GM18505 (cell line): ENCODE measurements around the gene CCL1.

ENCODE experiments used
- ATAC-seq: cut with Tn5 transposase; IDR thresholded peaks from one replicate; pipeline ENCODE4 v1.9.1; 2021; ENCODE audit not compliant: unreplicated experiment
- POLR2A ChIP-seq: IDR thresholded peaks from 4 replicates; pipeline ENCODE4 v1.6.1; 2011; ENCODE audit warnings: borderline replicate concordance; ENCODE audit not compliant: insufficient read depth, insufficient read length; ENCODE audit errors: extremely low read depth

The CCL1 gene

DNA sequence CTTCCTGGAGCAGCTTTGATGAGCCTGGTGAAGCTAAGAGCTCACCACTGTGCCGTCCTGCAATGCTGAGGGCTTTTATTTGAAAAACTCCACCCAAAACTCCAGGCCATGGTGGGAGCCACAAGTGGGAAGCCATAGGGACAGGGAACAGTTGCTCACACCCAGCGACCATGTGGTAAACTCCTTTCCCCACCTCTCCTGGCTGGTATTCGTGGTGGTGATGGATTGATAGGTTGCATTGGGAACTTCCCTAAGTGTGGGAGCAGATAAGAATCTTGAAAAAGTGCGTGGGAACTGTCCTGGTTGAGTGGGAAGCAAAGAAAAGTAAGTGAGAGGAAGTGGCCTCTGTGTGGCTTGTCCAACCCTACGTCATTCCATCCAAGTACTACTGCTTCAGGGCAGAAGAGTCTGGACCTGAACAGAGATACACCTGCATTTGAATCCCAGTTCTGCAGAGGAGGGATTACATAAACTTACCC lies at the start of gene CCL1:
Gene CCL1, minus strand, starts transcription at position 51 of the 479 bp plus-strand sequence. CDS start 72 bp downstream, outside the sequence.
- no peak for ATAC-seq

GRCh38 chr17:34412534-34412933 lies 49.5 kb upstream of the CCL1 start:
- ATAC-seq: no peak
- TF ChIP-seq POLR2A: no peak

More for the DNA sequence above, at the start of gene CCL1:
- TF ChIP-seq POLR2A: no peak

- no peak for TF ChIP-seq POLR2A
- ATAC-seq: no peak
These were observed 48.8 kb upstream of the CCL1 start for GRCh38 chr17:34411646-34412421.

DNA sequence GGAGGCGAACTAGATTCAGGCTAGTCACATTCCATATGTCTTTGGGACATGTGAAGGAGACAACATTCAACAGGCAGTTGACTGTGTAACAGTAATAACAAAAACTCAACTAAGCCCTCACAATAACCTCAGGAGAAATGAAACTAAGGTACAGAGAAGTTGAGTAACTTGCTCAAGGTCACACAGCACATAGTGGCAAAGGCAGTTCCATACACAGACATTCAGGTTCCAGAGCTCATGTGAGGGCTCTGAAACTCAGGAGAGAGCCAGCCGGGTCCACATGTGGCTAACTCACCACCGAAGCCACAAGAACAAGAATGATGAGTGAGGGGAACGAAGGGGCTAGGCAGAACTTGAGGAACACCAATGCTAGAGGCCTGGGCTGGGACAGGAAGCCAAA lies 46.3 kb upstream of the CCL1 start:
- TF ChIP-seq POLR2A: no peak
- ATAC-seq: no peak

- no peak for ATAC-seq
- no peak for TF ChIP-seq POLR2A
These were observed 45.4 kb upstream of the CCL1 start for GRCh38 chr17:34408439-34408838.

DNA sequence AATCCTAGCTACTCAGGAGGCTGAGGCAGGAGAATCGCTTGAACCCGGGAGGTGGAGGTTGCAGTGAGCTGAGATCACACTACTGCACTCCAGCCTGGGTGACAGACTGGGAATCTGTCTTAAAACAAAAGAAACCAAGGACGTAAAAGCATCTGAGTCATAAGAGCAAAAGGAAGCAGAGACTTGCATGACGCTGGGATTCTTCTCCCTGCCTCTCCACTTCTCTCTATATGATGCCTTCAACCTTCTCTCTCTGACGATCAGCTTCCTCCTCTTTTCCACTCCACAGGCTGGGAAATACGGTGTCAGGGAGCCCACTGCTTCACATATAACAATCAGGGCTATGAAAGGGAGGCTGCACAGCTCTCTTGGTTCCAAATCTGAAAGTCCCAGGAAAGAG lies 43.2 kb upstream of the CCL1 start:
- no peak for ATAC-seq
- no peak for TF ChIP-seq POLR2A

- no peak for ATAC-seq
These were observed 40.0 kb upstream of the CCL1 start for GRCh38 chr17:34403006-34403405.

GRCh38 chr17:34401165-34401564 lies 38.1 kb upstream of the CCL1 start:
- no peak for ATAC-seq

More at GRCh38 chr17:34403006-34403405, 40.0 kb upstream of the CCL1 start:
- TF ChIP-seq POLR2A: no peak

GRCh38 chr17:34400301-34400931 lies 37.4 kb upstream of the CCL1 start:
- no peak for TF ChIP-seq POLR2A
- ATAC-seq: no peak

More at GRCh38 chr17:34401165-34401564, 38.1 kb upstream of the CCL1 start:
- TF ChIP-seq POLR2A: no peak

DNA sequence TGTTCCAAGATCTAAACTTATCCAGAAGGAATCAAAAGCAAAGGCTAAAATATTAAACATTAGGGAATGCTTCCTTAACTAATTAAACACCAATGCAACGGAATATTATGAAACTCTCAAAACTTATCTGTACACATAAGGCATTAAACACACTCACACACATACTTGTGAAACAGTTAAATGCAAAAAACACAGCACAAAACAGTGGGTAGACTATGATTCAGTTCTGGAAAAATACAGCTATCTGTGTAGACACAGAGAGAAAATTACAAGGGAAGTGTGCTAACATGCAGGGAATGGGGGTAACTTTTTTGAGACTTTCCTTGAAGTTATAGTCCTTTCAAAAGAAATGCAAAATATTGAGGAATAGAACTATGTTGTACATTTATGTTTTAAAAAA lies 36.7 kb upstream of the CCL1 start:
- TF ChIP-seq POLR2A: no peak
- ATAC-seq: no peak

DNA sequence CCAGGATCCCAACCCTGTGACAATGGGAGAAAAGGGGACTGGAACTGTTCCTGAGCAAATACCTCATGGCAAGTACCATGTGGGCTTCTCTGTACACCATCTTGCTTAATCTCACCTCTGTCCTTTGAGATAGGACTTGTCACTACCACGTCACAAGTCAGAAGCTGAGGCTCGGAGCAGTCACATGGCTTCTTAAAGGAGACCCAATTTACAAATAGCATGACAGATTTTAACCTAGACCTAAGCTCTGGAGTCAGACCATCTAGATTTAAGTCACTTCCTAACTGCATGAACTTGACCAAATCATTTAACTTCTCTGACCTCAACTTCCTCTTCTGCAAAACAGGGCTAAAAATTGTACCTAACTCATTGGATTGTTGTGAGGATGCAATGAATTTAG lies 36.0 kb upstream of the CCL1 start:
- ATAC-seq: no peak
- TF ChIP-seq POLR2A: no peak

GRCh38 chr17:34397265-34397664 lies 34.2 kb upstream of the CCL1 start:
- TF ChIP-seq POLR2A: no peak
- ATAC-seq: no peak

DNA sequence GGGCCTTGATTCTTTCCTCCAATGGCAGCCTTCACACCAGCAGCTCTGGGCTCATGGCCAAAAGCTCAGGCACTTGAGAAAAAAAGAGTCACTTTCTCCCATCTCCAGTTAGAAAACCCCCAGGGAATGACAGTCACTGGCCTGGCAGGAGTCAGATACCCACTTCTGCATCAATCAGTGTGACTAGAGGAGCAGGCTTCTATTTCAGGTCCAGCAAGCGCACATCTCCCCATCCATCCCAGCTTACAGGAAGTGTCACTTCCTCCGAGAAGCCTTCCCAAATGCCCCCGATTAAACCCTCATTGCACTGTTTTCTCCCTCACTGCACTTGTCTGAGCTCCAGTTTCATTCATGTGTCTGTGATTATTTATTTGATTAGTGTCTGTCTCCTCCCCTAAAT lies 30.4 kb upstream of the CCL1 start:
- no peak for TF ChIP-seq POLR2A
- ATAC-seq: no peak

- ATAC-seq: no peak
- TF ChIP-seq POLR2A: no peak
These were observed 28.2 kb upstream of the CCL1 start for GRCh38 chr17:34391241-34391640.
